ENCODE results near the gene PROZ.

The PROZ gene

DNA sequence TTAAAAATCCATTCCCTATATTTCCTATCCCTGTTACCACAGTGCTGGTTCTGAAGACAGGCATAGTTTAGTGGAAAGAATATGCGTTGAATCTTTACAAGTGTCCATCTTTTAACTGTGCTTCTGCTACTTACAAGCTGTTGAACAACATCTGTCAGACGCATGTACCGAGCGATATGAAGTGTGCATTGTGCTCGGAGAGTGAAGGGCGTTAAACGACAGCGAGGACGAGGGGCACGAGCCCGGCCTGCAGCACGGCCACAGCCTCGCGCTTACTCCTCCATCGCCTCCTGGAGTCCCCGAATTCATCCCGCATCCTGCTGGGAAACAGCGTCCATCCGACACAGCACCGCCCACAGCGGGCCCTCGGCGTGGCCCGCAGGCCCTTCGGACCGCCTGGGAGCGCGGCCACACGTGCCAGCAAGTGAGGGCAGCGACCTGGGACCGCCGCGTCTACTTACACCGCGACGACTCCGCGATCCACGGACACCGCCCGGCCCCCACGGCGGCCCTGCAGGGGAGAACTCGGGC is 49.5 kb downstream of the PROZ start:
- DNase-seq (ENCODE audit: low read depth in 2 of 2), result no peak

DNA sequence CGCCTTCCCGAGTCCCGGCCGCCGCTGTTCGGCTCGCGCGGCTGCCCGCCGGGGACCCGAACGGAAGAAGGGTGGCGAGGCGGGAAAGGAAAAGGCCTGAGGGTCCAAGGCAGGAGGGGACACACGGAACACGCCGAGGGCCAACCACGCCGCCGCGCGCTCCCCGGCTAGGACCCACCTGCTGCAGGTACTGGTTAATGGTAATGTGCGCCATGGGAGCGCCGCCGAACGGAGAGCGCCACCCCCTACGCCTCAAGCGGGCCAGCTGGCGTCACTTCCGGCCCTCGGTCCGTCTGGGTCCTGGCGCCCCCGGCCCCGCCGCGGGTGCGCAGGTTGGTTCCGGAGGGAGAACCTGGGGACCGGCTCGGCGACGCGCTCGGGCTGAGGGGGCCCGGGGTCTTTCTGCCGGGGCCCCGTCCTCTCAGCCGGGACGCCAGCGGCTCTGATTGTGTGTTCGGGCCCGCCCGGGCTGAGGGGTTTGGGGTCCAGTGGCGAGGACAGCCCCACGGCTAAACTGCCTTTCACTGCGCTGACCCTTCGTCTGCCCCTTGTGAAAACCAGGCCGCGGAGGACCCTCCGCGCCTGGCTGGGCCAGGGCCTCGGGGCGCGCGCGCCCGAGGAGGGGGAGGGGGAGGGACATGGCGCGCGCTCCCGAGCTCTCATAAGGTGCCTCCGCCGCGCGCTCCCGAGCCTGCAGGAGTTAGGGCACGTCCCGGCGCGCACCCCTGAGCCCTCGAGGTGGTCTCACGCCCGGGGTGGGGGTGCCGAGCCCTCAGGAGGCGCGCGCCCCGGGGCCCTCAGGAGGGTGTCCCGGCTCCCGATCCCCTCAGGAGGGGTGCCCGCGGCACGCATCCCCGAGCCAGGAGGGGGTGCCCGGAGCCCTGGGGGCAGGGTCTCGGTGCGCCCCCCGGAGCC is 50.2 kb downstream of the PROZ start, which contains the start of gene PCID2:
Gene PCID2, minus strand, starts transcription at position 249 of the 915 bp plus-strand sequence. Its CDS starts 35 bp downstream, at position 214.
- DNase-seq (ENCODE audit: low read depth in 2 of 2), result peak; percentile 82 to 84

DNA sequence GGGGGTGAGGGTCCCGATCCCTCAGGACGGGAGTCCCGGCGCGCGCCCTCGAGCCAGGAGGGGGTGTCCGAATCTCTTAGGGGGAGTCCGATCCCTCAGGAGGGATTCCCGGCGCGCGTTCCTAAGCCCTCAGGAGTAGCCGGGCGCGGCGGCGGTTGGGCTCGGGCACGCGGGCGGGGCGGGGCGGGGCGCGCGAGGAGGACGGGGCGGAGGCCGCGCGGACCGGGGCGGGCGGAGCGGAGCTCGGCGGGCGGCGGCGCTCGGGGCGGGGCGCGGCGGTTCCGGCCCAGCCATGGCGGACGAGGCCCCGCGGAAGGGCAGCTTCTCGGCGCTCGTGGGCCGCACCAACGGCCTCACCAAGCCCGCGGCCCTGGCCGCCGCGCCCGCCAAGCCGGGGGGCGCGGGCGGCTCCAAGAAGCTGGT is 50.9 kb downstream of the PROZ start, which contains the start of gene CUL4A:
Gene CUL4A, plus strand, starts transcription at position 278 of the 423 bp plus-strand sequence. Its CDS starts 15 bp downstream, at position 293.
- peak; percentile 62 to 69 for DNase-seq (ENCODE audit: low read depth in 2 of 2)

DNA sequence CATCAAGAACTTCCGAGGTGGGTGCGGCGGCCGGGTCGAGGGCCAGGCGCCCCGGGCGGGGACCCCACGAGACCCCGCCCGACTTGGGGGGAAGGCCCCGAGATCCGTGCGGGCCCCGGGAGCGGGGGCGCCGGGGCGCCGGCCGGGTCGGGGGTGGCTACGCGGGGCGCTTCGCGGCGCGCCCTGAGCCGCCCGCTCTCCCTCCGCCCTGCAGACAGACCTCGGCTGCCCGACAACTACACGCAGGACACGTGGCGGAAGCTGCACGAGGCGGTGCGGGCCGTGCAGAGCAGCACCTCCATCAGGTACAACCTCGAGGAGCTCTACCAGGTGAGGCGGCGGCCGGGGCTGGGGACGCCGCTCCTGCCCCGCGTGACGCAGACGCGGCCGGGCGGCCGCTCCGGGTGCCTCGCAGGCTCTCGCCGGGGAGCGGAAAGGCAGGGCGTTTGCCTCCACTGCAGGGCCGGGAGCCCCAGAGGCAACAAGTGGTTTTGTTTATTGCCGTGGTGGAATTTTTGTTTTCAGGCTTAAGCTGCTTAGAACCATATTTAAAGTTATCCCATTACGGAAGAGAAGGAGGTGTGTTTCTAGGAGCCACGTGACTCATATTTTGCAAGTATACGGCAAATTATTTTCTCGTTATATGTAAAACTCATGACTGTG is 51.4 kb downstream of the PROZ start:
- DNase-seq (ENCODE audit: low read depth in 2 of 2), result peak; percentile 38 to 40

DNA sequence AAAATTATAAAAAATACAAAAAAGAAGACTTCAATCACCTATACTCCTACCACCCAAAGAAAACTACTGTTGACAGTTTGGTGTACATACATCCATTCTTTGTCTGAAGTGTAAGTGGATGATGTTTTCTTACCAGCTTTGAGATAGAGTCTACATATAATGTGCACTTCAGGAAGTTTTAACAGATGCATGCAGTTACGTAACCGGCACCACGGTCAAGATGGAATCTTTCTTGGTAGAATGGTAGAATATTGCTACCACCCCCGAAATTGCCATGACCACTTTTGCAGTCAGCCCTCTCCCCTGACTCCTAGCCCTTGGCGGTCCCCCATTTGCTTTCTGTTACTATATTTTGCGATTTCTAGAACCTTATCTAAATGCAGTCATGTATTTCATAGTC is 52.4 kb downstream of the PROZ start:
- DNase-seq (ENCODE audit: low read depth in 2 of 2), result no peak

DNA sequence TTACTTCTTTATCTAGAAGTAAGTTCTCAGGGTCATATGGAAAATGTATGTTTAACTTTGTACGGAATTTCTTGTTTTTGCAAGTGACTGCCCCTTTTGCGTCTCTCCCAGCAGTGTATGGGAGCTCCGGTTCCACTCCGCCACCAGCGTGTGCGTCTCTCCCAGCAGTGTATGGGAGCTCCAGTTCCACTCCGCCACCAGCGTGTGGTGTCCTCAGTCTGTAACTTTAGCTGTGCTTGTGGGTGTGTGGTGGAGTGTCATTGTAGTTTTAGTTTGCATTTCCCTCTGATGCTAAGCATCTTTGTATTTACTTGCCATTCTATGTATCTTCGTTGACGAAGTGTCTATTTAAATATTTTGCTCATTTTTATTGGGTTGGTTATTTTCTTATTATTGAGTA is 53.3 kb downstream of the PROZ start:
- no peak for DNase-seq (ENCODE audit: low read depth in 2 of 2)

DNA sequence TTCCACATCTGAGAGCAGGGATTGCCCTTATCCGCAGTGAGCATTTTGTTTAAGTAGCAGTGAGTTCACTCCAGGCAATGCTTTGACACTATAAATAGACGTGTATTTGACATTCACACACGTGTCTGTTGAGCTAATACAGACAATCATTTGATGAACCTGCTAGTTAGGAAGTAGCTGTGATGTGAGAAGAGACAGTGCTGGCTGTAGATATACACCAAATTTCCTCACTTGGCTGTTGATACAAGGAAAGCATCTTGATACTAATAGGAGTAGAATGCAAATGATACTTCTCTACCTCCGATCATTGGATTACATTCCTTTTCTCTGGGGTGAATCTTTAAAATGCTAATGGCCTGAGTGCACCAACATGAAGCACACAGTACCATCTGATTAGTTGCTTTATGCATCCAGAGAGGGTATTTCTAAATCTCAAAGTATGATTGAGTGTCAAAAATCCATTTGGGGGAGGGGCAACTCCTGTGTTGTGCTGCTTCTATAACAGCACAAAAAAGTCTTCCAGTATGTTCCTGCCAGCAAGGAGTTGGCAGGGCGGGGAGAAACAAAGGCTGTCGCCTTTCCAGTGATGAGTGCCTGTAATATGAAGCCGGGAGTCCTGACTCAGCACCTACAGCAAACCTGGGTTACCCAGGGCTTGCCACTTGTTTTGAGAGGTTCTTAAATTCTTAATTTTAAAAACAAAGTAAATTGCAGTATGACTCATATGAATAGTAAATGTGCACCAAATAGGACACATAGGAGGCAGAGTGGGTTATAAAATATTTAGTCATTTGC is 58.0 kb downstream of the PROZ start:
- DNase-seq (ENCODE audit: low read depth in 2 of 2), result no peak

DNA sequence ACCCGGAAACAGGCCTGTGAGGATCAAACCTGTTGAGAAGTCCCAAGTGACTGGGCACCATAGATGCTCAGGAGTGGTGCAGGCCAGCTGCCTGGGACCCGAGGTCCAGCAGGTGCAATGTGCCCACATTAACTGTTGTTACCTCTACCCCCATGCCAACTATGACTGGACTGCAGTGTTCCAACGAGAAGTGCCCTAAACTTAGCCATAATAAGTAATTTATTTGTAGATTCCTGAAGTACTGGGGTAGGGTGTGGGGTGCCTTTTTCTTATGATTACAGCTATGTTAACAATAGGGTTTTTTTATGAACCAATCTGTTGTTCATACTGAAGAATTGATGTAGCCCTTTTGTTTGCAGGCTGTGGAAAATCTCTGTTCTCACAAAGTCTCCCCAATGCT is 60.1 kb downstream of the PROZ start:
- no peak for DNase-seq (ENCODE audit: low read depth in 2 of 2)

DNA sequence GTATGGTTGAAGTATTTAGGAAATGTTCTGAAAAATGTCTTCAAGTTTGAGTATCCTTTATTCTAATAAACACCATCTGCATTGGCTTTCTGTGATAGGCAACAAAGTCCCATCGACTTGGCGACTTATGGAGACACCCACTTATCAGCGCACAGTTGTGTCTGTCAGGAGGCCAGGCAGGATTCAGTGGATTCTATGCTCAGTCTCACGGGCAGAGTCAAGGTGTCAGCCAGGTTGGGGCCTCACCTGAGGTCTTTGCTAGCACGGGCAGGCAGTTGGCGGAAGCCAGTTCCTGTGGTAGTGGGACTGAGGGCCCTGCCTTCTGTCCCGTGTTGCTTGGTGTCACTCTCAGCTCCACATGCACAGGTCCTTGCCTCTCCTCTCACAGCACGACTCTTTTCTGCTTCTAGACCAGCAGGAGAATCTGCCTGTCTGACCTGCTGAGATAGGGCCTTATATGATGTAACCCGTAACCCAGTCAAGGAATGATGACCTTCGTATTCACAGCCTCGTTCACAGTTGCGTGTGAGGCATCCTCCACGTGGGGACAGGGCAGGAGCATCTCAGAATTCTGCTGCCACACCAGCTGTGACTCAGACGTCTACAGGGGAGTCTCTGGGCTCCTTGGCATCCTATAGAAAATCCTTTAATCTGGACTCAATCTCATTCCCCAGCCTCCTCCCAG is 61.0 kb downstream of the PROZ start:
- DNase-seq (ENCODE audit: low read depth in 2 of 2), result no peak

DNA sequence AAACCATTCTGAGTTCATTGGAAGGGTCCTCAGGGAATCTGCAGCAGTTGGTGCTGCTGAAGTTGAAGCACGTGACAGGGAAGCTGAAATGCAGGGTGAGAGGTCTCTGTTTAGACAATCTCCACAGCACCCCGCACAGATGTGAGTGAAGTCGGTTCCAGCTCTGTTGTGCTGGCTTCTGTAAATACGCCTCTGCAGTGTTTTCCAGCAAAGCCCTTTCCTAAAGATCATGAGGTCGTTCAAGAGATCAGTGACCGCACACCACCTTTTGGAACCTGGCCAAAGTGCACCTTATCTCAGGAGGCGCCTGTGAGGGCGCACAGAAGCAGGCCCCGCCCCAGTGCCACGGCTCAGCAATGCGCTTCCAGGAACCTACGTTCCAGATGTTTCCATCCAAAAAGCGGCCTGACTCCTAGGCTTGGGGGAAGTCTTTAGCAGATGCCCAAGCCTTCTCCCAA is 61.7 kb downstream of the PROZ start:
- DNase-seq (ENCODE audit: low read depth in 2 of 2), result no peak

DNA sequence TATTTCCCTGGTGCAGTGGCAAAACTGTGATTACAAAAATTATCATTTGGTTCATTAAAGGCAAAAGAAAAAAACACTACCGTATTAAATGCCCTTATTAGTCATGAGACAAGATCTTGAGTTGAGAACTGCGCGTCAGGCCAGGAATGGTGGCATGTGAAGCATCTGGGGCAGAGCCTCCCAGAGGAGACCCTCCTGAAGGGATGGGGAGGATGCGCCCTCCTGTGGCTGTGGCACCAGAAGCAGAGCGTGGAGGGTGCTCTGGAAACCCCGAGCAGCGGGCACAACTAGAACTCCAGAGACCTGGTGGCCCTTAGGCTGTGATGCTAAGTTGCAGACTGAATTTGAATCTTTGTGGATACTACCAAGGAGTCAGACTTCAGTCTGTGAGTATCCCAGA is 62.4 kb downstream of the PROZ start:
- no peak for DNase-seq (ENCODE audit: low read depth in 2 of 2)
